Spleen (tissue), 7 donors: Measurements from ENCODE around the gene ANKRD52.
"Not testable (repeated sequence)": the region's sequence is repeated elsewhere in the genome, so short reads cannot be mapped to it uniquely, and the experiment has no call there.

ENCODE experiments used
- POLR2A ChIP-seq, 3 donors: fragments of 450-650 bp; IDR thresholded peaks; one replicate each; pipeline ENCODE4 v1.5.1; 2017; ENCODE audit warnings: antibody characterized with exemption in 3 of 3, mild to moderate bottlenecking in 1 of 3
- POLR2AphosphoS5 ChIP-seq, 3 donors: sonication (generic); formaldehyde crosslinking; IDR thresholded peaks; one replicate each; pipeline ENCODE4 v1.5.1; 2017; ENCODE audit warnings: antibody characterized with exemption in 3 of 3
- TF ChIP-seq, protein P1 (sequence below), 11 experiments: fragments of 200-600 bp in 7 of 11; fragments of 450-650 bp in 4 of 11; sonication (generic) in 4 of 11; IDR thresholded peaks in 8 of 11; conservative IDR thresholded peaks in 3 of 11; 1 replicate in 7 of 11; 2 replicates in 4 of 11; pipeline versions ENCODE4 v1.4.0 to v1.8.0; 2016 to 2021; ENCODE audit warnings: antibody characterized with exemption in 11 of 11, inconsistent platforms in 4 of 11, mild to moderate bottlenecking in 1 of 11
- donor health status: DM: no; HTN: no; CAD: no; lungs with moderate emphysema.
- donor health status: DM: no; HTN: no; CAD: no.
- donor health status: DM: no; HTN: no; CAD: no.

DNA sequence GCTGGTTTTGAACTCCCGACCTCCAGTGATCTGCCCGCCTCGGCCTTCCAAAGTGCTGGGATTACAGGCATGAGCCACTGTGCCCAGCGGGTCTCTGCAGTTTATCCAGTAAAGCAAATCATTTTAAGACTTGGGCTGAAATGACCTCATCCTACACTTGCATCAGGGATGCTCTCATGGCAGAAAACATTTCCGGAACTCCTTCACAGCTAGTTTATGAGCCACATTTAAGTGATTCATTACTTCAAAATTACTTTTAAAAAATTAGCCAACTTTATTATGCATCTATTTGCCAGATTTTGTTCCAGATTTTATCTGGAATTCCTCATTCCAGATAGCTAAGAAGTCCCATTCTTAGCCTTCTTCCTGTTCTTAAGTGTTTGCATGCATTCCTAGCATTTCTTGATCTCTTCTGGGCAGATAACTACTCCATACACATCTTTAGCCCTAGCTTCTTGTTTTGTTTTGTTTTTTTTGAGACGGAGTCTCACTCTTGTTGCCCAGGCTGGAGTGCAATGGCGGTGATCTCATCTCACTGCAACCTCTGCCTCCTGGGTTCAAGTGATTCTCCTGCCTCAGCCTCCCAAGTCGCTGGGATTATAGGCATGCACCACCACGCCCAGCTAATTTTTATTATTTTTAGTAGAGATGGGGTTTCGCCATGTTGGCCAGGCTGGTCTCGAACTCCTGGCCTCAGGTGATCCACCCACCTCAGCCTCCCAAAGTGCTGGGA lies 61.2 kb downstream of the ANKRD52 start:
- TF ChIP-seq, protein P1, sequence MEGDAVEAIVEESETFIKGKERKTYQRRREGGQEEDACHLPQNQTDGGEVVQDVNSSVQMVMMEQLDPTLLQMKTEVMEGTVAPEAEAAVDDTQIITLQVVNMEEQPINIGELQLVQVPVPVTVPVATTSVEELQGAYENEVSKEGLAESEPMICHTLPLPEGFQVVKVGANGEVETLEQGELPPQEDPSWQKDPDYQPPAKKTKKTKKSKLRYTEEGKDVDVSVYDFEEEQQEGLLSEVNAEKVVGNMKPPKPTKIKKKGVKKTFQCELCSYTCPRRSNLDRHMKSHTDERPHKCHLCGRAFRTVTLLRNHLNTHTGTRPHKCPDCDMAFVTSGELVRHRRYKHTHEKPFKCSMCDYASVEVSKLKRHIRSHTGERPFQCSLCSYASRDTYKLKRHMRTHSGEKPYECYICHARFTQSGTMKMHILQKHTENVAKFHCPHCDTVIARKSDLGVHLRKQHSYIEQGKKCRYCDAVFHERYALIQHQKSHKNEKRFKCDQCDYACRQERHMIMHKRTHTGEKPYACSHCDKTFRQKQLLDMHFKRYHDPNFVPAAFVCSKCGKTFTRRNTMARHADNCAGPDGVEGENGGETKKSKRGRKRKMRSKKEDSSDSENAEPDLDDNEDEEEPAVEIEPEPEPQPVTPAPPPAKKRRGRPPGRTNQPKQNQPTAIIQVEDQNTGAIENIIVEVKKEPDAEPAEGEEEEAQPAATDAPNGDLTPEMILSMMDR (IDR thresholded peaks at IDR 0.05 in 8 of 11, conservative IDR thresholded peaks at IDR 0.05 in 3 of 11) = not testable (repeated sequence)
- TF ChIP-seq POLR2AphosphoS5, POLR2A (IDR thresholded peaks at IDR 0.05): not testable (repeated sequence)
